SK-N-SH (cell line): ENCODE measurements around the gene SERPINE2. TPM values are rescaled to one million over a fixed set of nuclear protein-coding genes. Genes with fewer than 3 reads are reported as not detected.

ENCODE experiments used
- CTCF ChIA-PET: fragments of 300-600, 350-600 bp; formaldehyde crosslinking; extraction: SDS; loops from one replicate; lab custom pipeline; 2021; lab: Yijun Ruan, JAX
- POLR2A ChIA-PET: fragments of 350-600 bp; sonication (Branson Sonifier 250); formaldehyde crosslinking; extraction: SDS; loops from one replicate; lab custom pipeline; 2020; ENCODE audit warnings: antibody characterized with exemption, inconsistent platforms; lab: Yijun Ruan, JAX
- DNase-seq: peaks from one replicate; pipeline ENCODE4 v3.0.0; 2012
- H2AFZ ChIP-seq: fragments of 200-600 bp; sonication (generic); 2 replicates; pipeline ENCODE4 v1.8.1; 2016; ENCODE audit warnings: antibody characterized with exemption, mild to moderate bottlenecking, low read depth
- H3F3A ChIP-seq: fragments of 200-600 bp; sonication (generic); replicated peaks from 2 replicates; pipeline ENCODE3; 2016; ENCODE audit warnings: antibody characterized with exemption, mild to moderate bottlenecking; ENCODE audit not compliant: insufficient read depth
- H3K27ac ChIP-seq, 2 experiments: fragments of 200-500 bp in 1 of 2; fragments of 200-600 bp in 1 of 2; sonication (Bioruptor generic) in 1 of 2; sonication (generic), shearing (Covaris generic) in 1 of 2; 2 replicates each; pipeline versions ENCODE4 v1.5.1 to v1.6.1; 2014 to 2016; ENCODE audit warnings: low read depth in 2 of 2, inconsistent platforms in 1 of 2, low read length in 1 of 2, mild to moderate bottlenecking in 1 of 2, mixed read lengths in 1 of 2
- H3K27me3 ChIP-seq: fragments of 200-600 bp; sonication (generic), shearing (Covaris generic); 2 replicates; pipeline ENCODE4 v1.6.1; 2016; ENCODE audit warnings: mixed run types; ENCODE audit not compliant: insufficient read depth
- H3K36me3 ChIP-seq, 2 experiments: fragments of 200-500 bp in 1 of 2; fragments of 200-600 bp in 1 of 2; sonication (Bioruptor generic) in 1 of 2; sonication (generic) in 1 of 2; replicated peaks in 1 of 2; 2 replicates each; pipeline versions ENCODE3 to v1.5.1; 2014 to 2016; ENCODE audit warnings: low read length in 1 of 2, mild to moderate bottlenecking in 1 of 2; ENCODE audit not compliant: insufficient read depth in 2 of 2, control insufficient read depth in 1 of 2
- H3K4me1 ChIP-seq, 2 experiments: fragments of 200-500 bp in 1 of 2; fragments of 200-600 bp in 1 of 2; sonication (Bioruptor generic) in 1 of 2; sonication (generic), shearing (Covaris generic) in 1 of 2; 2 replicates each; pipeline versions ENCODE4 v1.5.1 to v1.6.1; 2014 to 2016; ENCODE audit warnings: low read depth in 1 of 2, low read length in 1 of 2, mixed run types in 1 of 2; ENCODE audit not compliant: insufficient read depth in 2 of 2, control insufficient read depth in 1 of 2
- H3K4me2 ChIP-seq: fragments of 200-600 bp; sonication (generic), shearing (Covaris generic); 2 replicates; pipeline ENCODE4 v1.6.1; 2017; ENCODE audit warnings: mixed run types
- H3K4me3 ChIP-seq, 2 experiments: fragments of 200-500 bp in 1 of 2; fragments of 200-600 bp in 1 of 2; sonication (Bioruptor generic) in 1 of 2; sonication (generic), shearing (Covaris generic) in 1 of 2; 2 replicates each; pipeline versions ENCODE4 v1.5.1 to v1.8.1; 2014 to 2016; ENCODE audit warnings: low read depth in 2 of 2, inconsistent platforms in 1 of 2, low read length in 1 of 2, mild to moderate bottlenecking in 1 of 2, mixed read lengths in 1 of 2, moderate library complexity in 1 of 2
- H3K79me2 ChIP-seq: fragments of 200-600 bp; sonication (generic); 2 replicates; pipeline ENCODE4 v1.8.1; 2017; ENCODE audit warnings: mild to moderate bottlenecking; ENCODE audit not compliant: insufficient read depth
- H3K9ac ChIP-seq: fragments of 200-600 bp; sonication (generic); 2 replicates; pipeline ENCODE4 v1.6.1; 2017; ENCODE audit warnings: mixed run types
- H3K9me2 ChIP-seq: fragments of 200-600 bp; sonication (generic); 2 replicates; pipeline ENCODE4 v1.6.1; 2017; ENCODE audit warnings: mixed run types
- H3K9me3 ChIP-seq: fragments of 200-600 bp; sonication (generic); 2 replicates; pipeline ENCODE4 v1.6.1; 2017; ENCODE audit warnings: mixed run types, mild to moderate bottlenecking, moderate library complexity
- H4K20me1 ChIP-seq: fragments of 200-600 bp; sonication (generic); 2 replicates; pipeline ENCODE4 v1.6.1; 2017; ENCODE audit warnings: mild to moderate bottlenecking, mixed run types; ENCODE audit not compliant: insufficient read depth
- CTCF ChIP-seq: fragments of 200-600 bp; sonication (generic); IDR thresholded peaks from 2 replicates; pipeline ENCODE4 v1.6.1; 2017; ENCODE audit warnings: antibody characterized with exemption, mild to moderate bottlenecking, moderate library complexity
- ELF1 ChIP-seq: IDR thresholded peaks from 2 replicates; pipeline ENCODE4 v1.4.0; 2012
- EZH2phosphoT487 ChIP-seq: fragments of 200-600 bp; sonication (generic); IDR thresholded peaks from 2 replicates; pipeline ENCODE4 v1.6.1; 2017; ENCODE audit warnings: low read depth, mixed run types, mild to moderate bottlenecking, antibody characterized with exemption, moderate library complexity, borderline replicate concordance
- FOSL2 ChIP-seq: IDR thresholded peaks from 2 replicates; pipeline ENCODE4 v1.4.0; 2012; ENCODE audit warnings: low read depth, mild to moderate bottlenecking, moderate library complexity, borderline replicate concordance
- FOXJ3 ChIP-seq: sonication (generic); formaldehyde crosslinking; IDR thresholded peaks from 2 replicates; pipeline ENCODE4 v1.5.1; 2020; ENCODE audit warnings: mild to moderate bottlenecking, missing genetic modification reagents
- JUND ChIP-seq: IDR thresholded peaks from 2 replicates; pipeline ENCODE4 v1.4.0; 2012
- MEF2A ChIP-seq: IDR thresholded peaks from 2 replicates; pipeline ENCODE4 v1.4.0; 2012; ENCODE audit warnings: low read depth, borderline replicate concordance
- MXI1 ChIP-seq: IDR thresholded peaks from 2 replicates; pipeline ENCODE4 v1.6.1; 2012; ENCODE audit warnings: mild to moderate bottlenecking, low read depth, low read length, improper control_type of control experiment
- PBX3 ChIP-seq: IDR thresholded peaks from 2 replicates; pipeline ENCODE4; 2012
- POLR2AphosphoS5 ChIP-seq: IDR thresholded peaks from 2 replicates; pipeline ENCODE4 v1.6.1; 2012; ENCODE audit warnings: low read depth, low read length
- RAD21 ChIP-seq: IDR thresholded peaks from 2 replicates; pipeline ENCODE4 v1.6.1; 2012; ENCODE audit warnings: mild to moderate bottlenecking, low read length
- RCOR1 ChIP-seq: fragments of 150-350 bp; IDR thresholded peaks from 2 replicates; pipeline ENCODE4 v1.6.1; 2017; ENCODE audit warnings: antibody characterized with exemption, low read length
- REST ChIP-seq: IDR thresholded peaks from 2 replicates; pipeline ENCODE4 v1.6.1; 2012; ENCODE audit warnings: mild to moderate bottlenecking, low read depth, low read length, moderate library complexity
- RFX5 ChIP-seq: IDR thresholded peaks from 2 replicates; pipeline ENCODE4 v1.6.1; 2012; ENCODE audit warnings: mild to moderate bottlenecking, improper control_type of control experiment, low read length
- RXRA ChIP-seq: IDR thresholded peaks from 2 replicates; pipeline ENCODE4 v1.4.0; 2012; ENCODE audit warnings: low read depth, mild to moderate bottlenecking, borderline replicate concordance
- SMC3 ChIP-seq: IDR thresholded peaks from 2 replicates; pipeline ENCODE4 v1.6.1; 2012; ENCODE audit warnings: low read depth, low read length, improper control_type of control experiment
- TAF1 ChIP-seq: IDR thresholded peaks from 2 replicates; pipeline ENCODE4 v1.6.1; 2012; ENCODE audit warnings: low read depth, mild to moderate bottlenecking, low read length, moderate library complexity, borderline replicate concordance
- TCF12 ChIP-seq: IDR thresholded peaks from 2 replicates; pipeline ENCODE4 v1.4.0; 2012
- YY1 ChIP-seq: IDR thresholded peaks from 2 replicates; pipeline ENCODE4 v1.4.0; 2012; ENCODE audit warnings: low read depth, mild to moderate bottlenecking
- WGBS: methylation state at CpG from one replicate; pipeline ENCODE4 v1.1.6; 2017; ENCODE audit warnings: low lambda C conversion rate; 5-methylcytosine and 5-hydroxymethylcytosine counted together
- polyA plus RNA-seq, 3 experiments: library from polyadenylated mRNA; depleted of rRNA; stranded (reverse); fragments of >200 nt; gene quantifications; 2 replicates each; pipeline ENCODE4 v1.2.3, GENCODE V29; 2012
- TF ChIP-seq, protein P1 (sequence below): fragments of 150-350 bp; IDR thresholded peaks from 2 replicates; pipeline ENCODE4 v1.6.1; 2016; ENCODE audit warnings: mild to moderate bottlenecking, low read depth, low read length

SERPINE2 gene
- polyA plus RNA-seq, 1 of the 3 experiments (the other 2 are of a cell fraction) = 249 TPM

DNA sequence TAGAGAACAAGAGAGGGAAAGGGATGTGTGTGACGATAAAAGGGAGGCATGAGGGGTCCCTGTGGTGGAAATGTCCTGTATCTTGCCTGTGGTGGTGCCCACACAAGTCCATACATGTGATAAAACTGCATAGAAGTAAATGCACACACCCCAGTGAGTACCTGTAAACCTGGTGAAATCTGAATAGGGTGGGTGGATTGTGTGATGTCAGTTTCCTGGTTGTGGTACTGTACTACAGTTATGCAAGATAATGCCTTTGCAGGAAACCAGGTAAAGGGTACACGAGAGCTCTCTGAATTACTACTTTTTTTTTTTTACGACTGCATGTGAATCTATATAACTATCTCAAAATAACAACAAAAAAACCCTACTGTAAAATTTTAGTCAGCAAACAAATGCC, 22.1 kb downstream of the SERPINE2 start (continued):
- TF ChIP-seq, protein P1, sequence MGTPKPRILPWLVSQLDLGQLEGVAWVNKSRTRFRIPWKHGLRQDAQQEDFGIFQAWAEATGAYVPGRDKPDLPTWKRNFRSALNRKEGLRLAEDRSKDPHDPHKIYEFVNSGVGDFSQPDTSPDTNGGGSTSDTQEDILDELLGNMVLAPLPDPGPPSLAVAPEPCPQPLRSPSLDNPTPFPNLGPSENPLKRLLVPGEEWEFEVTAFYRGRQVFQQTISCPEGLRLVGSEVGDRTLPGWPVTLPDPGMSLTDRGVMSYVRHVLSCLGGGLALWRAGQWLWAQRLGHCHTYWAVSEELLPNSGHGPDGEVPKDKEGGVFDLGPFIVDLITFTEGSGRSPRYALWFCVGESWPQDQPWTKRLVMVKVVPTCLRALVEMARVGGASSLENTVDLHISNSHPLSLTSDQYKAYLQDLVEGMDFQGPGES = no peak

- no peaks in the 10 kb centered on the region for H3K9me3 ChIP-seq
- H3K4me3 ChIP-seq = no peak overlapping the region
- H3K36me3 ChIP-seq = no peaks in the 10 kb centered on the region
- peaks cover 6 to 15% of the 10 kb centered on the region in 2 experiments; a peak in 2 of 4 replicates for H3K4me1 ChIP-seq
- no peak overlapping the region for H3K27ac ChIP-seq
- no peak for DNase-seq
- POLR2A ChIA-PET = no interaction called here
- no peaks in the 10 kb centered on the region for H3F3A ChIP-seq
- no peak overlapping the region for H2AFZ ChIP-seq
- H3K79me2 ChIP-seq = peaks cover 35% of the 10 kb centered on the region; the same call in 1 of the 2 replicates
- no peak overlapping the region for H3K4me2 ChIP-seq
- no peak overlapping the region for H3K9ac ChIP-seq
- CTCF ChIA-PET = interaction anchor here (1.8 kb wide), 1 partner anchor 21 kb away, joined by 10 read pairs; no protein-coding TSS in a partner anchor
- no peaks in the 10 kb centered on the region for H3K27me3 ChIP-seq
- TF ChIP-seq JUND = no peak
- no peak for TF ChIP-seq RCOR1
- TF ChIP-seq TCF12 = no peak
- no peak for TF ChIP-seq RAD21
- TF ChIP-seq FOSL2 = no peak
- TF ChIP-seq TAF1 = no peak
- TF ChIP-seq ELF1 = no peak
- TF ChIP-seq MXI1 = no peak
- no peak for TF ChIP-seq CTCF
- TF ChIP-seq SMC3 = no peak
- TF ChIP-seq, protein P1 = no peak
- no peak for TF ChIP-seq YY1
- TF ChIP-seq MEF2A = no peak
- no peak for TF ChIP-seq RFX5
- no peak for TF ChIP-seq RXRA
- TF ChIP-seq REST = no peak
- TF ChIP-seq FOXJ3 (CRISPR knock-in tag) = no peak
- TF ChIP-seq PBX3 = no peak
- no peak for TF ChIP-seq POLR2AphosphoS5
- no peak for TF ChIP-seq EZH2phosphoT487
- TF ChIP-seq, all 33 proteins: peak for 0
- peaks cover 4% of the 10 kb centered on the region; the same call in 1 of the 2 replicates for H4K20me1 ChIP-seq
- WGBS = 96% methylated on average over 4 of the region's 4 CpGs
- H3K9me2 ChIP-seq = no peaks in the 10 kb centered on the region
Measured at GRCh38 chr2:224014336-224014735, 24.8 kb downstream of the SERPINE2 start.
